GM10266 (cell line): ENCODE data around the gene MMP28.

ENCODE experiments used
- DNase-seq: peaks from one replicate; pipeline ENCODE4 v3.0.0; 2012; ENCODE audit errors: extremely low spot score
- TF ChIP-seq, protein P1 (sequence below): IDR thresholded peaks from 2 replicates; pipeline ENCODE4 v1.5.1; 2012; ENCODE audit warnings: mild to moderate bottlenecking, low read depth; ENCODE audit not compliant: control insufficient read depth, insufficient read depth; ENCODE audit errors: missing control alignments

MMP28 gene

DNA sequence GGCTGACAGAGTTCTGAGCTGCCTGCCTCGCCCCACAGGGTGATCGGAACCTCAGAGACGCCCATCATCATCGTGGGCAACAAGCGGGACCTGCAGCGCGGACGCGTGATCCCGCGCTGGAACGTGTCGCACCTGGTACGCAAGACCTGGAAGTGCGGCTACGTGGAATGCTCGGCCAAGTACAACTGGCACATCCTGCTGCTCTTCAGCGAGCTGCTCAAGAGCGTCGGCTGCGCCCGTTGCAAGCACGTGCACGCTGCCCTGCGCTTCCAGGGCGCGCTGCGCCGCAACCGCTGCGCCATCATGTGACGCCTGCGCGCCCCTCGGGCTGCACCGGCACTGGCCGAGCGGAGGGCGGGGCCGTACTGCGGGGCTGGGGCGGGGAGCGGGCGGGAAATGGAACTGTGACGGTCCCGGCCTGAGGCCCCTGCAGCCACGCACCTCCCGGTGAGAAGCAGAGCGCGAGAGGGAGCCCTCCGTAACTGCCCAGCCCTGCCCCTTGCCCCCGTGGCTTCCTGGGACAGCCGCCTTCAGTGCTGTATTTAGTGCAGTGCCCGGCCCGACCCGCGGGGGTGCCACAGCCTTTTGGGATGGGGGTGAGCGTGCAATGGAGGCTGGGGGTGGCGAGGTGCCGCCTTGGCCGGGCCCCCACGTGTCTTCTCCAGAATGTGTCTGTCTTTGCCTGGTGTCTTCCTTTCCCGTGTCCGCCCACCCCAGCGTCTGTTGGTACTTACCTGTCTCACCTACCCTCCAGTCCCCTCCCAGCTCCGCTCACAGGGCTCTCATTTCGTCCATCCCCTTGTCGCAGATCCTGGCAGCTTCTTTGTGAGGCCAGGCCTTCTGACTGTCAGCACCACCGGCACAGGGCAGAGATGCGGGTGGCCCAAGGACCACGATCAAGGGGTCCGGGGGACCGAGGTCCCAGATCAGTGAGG, 54.2 kb downstream of the MMP28 start:
- peak; percentile 27 for DNase-seq
- TF ChIP-seq, protein P1, sequence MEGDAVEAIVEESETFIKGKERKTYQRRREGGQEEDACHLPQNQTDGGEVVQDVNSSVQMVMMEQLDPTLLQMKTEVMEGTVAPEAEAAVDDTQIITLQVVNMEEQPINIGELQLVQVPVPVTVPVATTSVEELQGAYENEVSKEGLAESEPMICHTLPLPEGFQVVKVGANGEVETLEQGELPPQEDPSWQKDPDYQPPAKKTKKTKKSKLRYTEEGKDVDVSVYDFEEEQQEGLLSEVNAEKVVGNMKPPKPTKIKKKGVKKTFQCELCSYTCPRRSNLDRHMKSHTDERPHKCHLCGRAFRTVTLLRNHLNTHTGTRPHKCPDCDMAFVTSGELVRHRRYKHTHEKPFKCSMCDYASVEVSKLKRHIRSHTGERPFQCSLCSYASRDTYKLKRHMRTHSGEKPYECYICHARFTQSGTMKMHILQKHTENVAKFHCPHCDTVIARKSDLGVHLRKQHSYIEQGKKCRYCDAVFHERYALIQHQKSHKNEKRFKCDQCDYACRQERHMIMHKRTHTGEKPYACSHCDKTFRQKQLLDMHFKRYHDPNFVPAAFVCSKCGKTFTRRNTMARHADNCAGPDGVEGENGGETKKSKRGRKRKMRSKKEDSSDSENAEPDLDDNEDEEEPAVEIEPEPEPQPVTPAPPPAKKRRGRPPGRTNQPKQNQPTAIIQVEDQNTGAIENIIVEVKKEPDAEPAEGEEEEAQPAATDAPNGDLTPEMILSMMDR: no peak

- DNase-seq: no peak
- TF ChIP-seq, protein P1: no peak
Observed at GRCh38 chr17:35740216-35740615, 55.2 kb downstream of the MMP28 start.

GRCh38 chr17:35738519-35739133, 56.8 kb downstream of the MMP28 start:
- TF ChIP-seq, protein P1: no peak
- peak; percentile 59 for DNase-seq

- TF ChIP-seq, protein P1: no peak
Observed at GRCh38 chr17:35736236-35736635, 59.2 kb downstream of the MMP28 start.

GRCh38 chr17:35735036-35735805, 60.2 kb downstream of the MMP28 start:
- TF ChIP-seq, protein P1: no peak
- DNase-seq: no peak

More at GRCh38 chr17:35736236-35736635, 59.2 kb downstream of the MMP28 start:
- no peak for DNase-seq

- DNase-seq: no peak
Observed at GRCh38 chr17:35734396-35734795, 61.0 kb downstream of the MMP28 start.

More at GRCh38 chr17:35734396-35734795, 61.0 kb downstream of the MMP28 start:
- TF ChIP-seq, protein P1: no peak
